ENCODE data around the gene IFI27.

DNA sequence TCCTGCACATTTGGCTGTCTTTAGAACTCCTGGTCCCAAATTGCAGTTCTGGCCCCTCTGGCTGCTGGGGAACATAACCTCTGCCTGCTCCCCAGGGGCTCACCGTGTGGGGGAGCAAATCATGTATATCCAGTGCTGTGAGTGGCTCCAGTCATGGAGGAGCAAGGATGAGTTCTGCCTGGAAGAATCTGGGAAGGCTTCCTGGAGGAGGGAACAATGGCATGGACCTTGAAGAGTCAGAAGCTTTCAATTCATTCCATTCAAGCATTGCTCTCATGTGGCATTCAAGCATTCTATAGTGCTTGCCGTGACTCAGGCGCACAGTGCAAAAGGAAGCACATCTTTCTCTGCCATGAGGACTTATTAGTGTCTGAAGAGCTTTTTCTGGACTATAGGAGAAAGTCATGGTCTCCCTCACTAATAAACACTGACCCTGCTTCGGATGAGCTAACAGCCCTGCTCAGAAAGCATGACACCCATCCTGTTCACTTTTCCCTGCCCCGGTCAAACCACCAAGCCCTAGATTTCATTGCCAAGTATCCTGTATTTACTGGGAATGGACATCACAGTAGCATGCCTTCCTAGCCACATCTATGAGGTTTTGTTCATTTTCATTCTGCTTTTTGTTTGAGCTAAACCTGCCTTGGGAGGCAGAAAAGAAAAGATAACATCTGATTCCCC lies 3.5 kb downstream of the IFI27 start:
- TF ChIP-seq CTCF (IDR thresholded peaks at IDR 0.05) (no peak), POLR2A (IDR thresholded peaks at IDR 0.05) (no peak)
